H1 (cell line): Measurements from ENCODE around the gene LRWD1. TPM values are rescaled to one million over a fixed set of nuclear protein-coding genes. Genes with fewer than 3 reads are reported as not detected.
A peak's percentile ranks its signal among the peaks of the same experiment; 100 is the strongest.
"Not testable (repeated sequence)": the region's sequence is repeated elsewhere in the genome, so short reads cannot be mapped to it uniquely, and the experiment has no call there.

Experiments
- CTCF ChIA-PET: fragments of 300-600 bp; sonication (Branson Sonifier 250); formaldehyde crosslinking; loops from one replicate; lab custom pipeline; 2021; ENCODE audit not compliant: partially characterized antibody; lab: Charles Lee
- POLR2A ChIA-PET: fragments of 300-600 bp; sonication (Branson Sonifier 250); formaldehyde crosslinking; loops from one replicate; lab custom pipeline; 2021; ENCODE audit warnings: inconsistent platforms; ENCODE audit not compliant: partially characterized antibody; lab: Charles Lee
- DNase-seq, 2 experiments: peaks; one replicate each; pipeline versions ENCODE4 v3.0.0 to v3.0.0-alpha.2; 2010 to 2022; ENCODE audit warnings: low spot score in 2 of 2, low read depth in 1 of 2, mixed read lengths in 1 of 2
- FAIRE-seq: peaks from 2 replicates; lab custom pipeline; 2011; peaks lifted over from hg19 to GRCh38; lab: Jason Lieb, UNC
- H2AFZ ChIP-seq: 2 replicates; pipeline ENCODE4 v1.8.1; 2012; ENCODE audit warnings: low read length, inconsistent platforms
- H2AK5ac ChIP-seq: 2 replicates; pipeline ENCODE4 v1.6.1; 2013; ENCODE audit warnings: low read depth, low read length
- H2BK120ac ChIP-seq: replicated peaks from 2 replicates; pipeline ENCODE3; 2013; ENCODE audit warnings: low read depth, low read length, inconsistent platforms
- H2BK12ac ChIP-seq: 2 replicates; pipeline ENCODE4 v1.6.1; 2013; ENCODE audit warnings: low read depth, low read length
- H2BK15ac ChIP-seq: 2 replicates; pipeline ENCODE4 v1.6.1; 2013; ENCODE audit warnings: low read length
- H2BK20ac ChIP-seq: 2 replicates; pipeline ENCODE4 v1.6.1; 2013; ENCODE audit warnings: low read length
- H2BK5ac ChIP-seq: 2 replicates; pipeline ENCODE4 v1.6.1; 2013; ENCODE audit warnings: low read depth, low read length
- H3K14ac ChIP-seq: 2 replicates; pipeline ENCODE4 v1.6.1; 2013; ENCODE audit warnings: inconsistent platforms; ENCODE audit not compliant: insufficient read length
- H3K18ac ChIP-seq: 2 replicates; pipeline ENCODE4 v1.6.1; 2013; ENCODE audit warnings: low read length; ENCODE audit errors: extremely low read depth
- H3K23ac ChIP-seq: 2 replicates; pipeline ENCODE4 v1.6.1; 2013; ENCODE audit warnings: inconsistent platforms; ENCODE audit not compliant: insufficient read length
- H3K23me2 ChIP-seq: 2 replicates; pipeline ENCODE4 v1.6.1; 2013; ENCODE audit warnings: low read depth, low read length
- H3K27ac ChIP-seq: 2 replicates; pipeline ENCODE4 v1.6.1; 2011; ENCODE audit warnings: low read depth, low read length, inconsistent platforms
- H3K27me3 ChIP-seq, 4 experiments: replicated peaks in 1 of 4; 1 replicate in 1 of 4; 2 replicates in 3 of 4; pipeline versions ENCODE4 v1.6.1 to v1.8.1; 2011 to 2013; ENCODE audit warnings: low read length in 3 of 4, mild to moderate bottlenecking in 3 of 4, inconsistent platforms in 2 of 4, mixed read lengths in 2 of 4, moderate library complexity in 1 of 4; ENCODE audit not compliant: control insufficient read depth in 3 of 4, insufficient read depth in 3 of 4; ENCODE audit errors: extremely low read depth in 1 of 4
- H3K36me3 ChIP-seq, 4 experiments: 2 replicates each; pipeline versions ENCODE4 v1.6.1 to v1.8.1; 2011 to 2013; ENCODE audit warnings: mild to moderate bottlenecking in 4 of 4, low read length in 3 of 4, moderate library complexity in 2 of 4, control low read depth in 1 of 4, inconsistent platforms in 1 of 4; ENCODE audit not compliant: insufficient read depth in 4 of 4, control insufficient read depth in 2 of 4
- H3K4ac ChIP-seq: replicated peaks from 2 replicates; pipeline ENCODE3; 2013; ENCODE audit warnings: low read length, low read depth, mixed read lengths, inconsistent platforms; ENCODE audit not compliant: insufficient read length
- H3K4me1 ChIP-seq, 4 experiments: replicated peaks in 1 of 4; 1 replicate in 1 of 4; 2 replicates in 3 of 4; pipeline versions ENCODE4 v1.6.1 to v1.8.1; 2011 to 2013; ENCODE audit warnings: low read length in 3 of 4, inconsistent platforms in 2 of 4, mixed read lengths in 1 of 4; ENCODE audit not compliant: insufficient read depth in 4 of 4, control insufficient read depth in 3 of 4
- H3K4me2 ChIP-seq, 2 experiments: 2 replicates each; pipeline versions ENCODE4 v1.6.1 to v1.8.1; 2011 to 2013; ENCODE audit warnings: low read depth in 2 of 2, low read length in 2 of 2, control low read depth in 1 of 2, inconsistent platforms in 1 of 2, mild to moderate bottlenecking in 1 of 2; ENCODE audit not compliant: insufficient read depth in 1 of 2
- H3K4me3 ChIP-seq, 4 experiments: fragments of 200-600, 300-600 bp in 1 of 4; sonication (generic), shearing (Covaris generic), sonication (Bioruptor Twin) in 1 of 4; 2 replicates each; pipeline versions ENCODE4 v1.5.1 to v1.8.1; 2011 to 2016; ENCODE audit warnings: low read length in 4 of 4, low read depth in 3 of 4, control low read depth in 2 of 4, inconsistent platforms in 2 of 4, mild to moderate bottlenecking in 2 of 4, mixed read lengths in 1 of 4, moderate library complexity in 1 of 4; ENCODE audit not compliant: insufficient read depth in 2 of 4; ENCODE audit errors: extremely low read depth in 1 of 4
- H3K56ac ChIP-seq: replicated peaks from 2 replicates; pipeline ENCODE3; 2013; ENCODE audit warnings: low read depth, mild to moderate bottlenecking, mixed read lengths, low read length, inconsistent platforms; ENCODE audit not compliant: insufficient read length
- H3K79me1 ChIP-seq: 2 replicates; pipeline ENCODE4 v1.6.1; 2013; ENCODE audit warnings: low read depth, low read length, control low read depth
- H3K79me2 ChIP-seq, 2 experiments: 2 replicates each; pipeline versions ENCODE4 v1.6.1 to v1.8.1; 2012 to 2013; ENCODE audit warnings: low read length in 2 of 2, mild to moderate bottlenecking in 2 of 2, inconsistent platforms in 1 of 2; ENCODE audit not compliant: insufficient read depth in 2 of 2, control insufficient read depth in 1 of 2
- H3K9ac ChIP-seq, 4 experiments: replicated peaks in 1 of 4; 1 replicate in 1 of 4; 2 replicates in 3 of 4; pipeline versions ENCODE4 v1.6.1 to v1.8.1; 2011 to 2013; ENCODE audit warnings: low read depth in 3 of 4, low read length in 3 of 4, control low read depth in 2 of 4, mild to moderate bottlenecking in 2 of 4, moderate library complexity in 2 of 4, inconsistent platforms in 1 of 4; ENCODE audit errors: extremely low read depth in 1 of 4
- H3K9me3 ChIP-seq, 2 experiments: 2 replicates each; pipeline versions ENCODE4 v1.6.1 to v1.8.1; 2012 to 2013; ENCODE audit warnings: mild to moderate bottlenecking in 2 of 2, moderate library complexity in 2 of 2, control low read depth in 1 of 2, inconsistent platforms in 1 of 2, low read depth in 1 of 2, low read length in 1 of 2, mixed read lengths in 1 of 2; ENCODE audit not compliant: insufficient read depth in 2 of 2
- H4K20me1 ChIP-seq, 2 experiments: replicated peaks in 1 of 2; 2 replicates each; pipeline versions ENCODE3 to v1.8.1; 2011 to 2013; ENCODE audit warnings: inconsistent platforms in 2 of 2, low read length in 2 of 2, mild to moderate bottlenecking in 1 of 2; ENCODE audit not compliant: insufficient read depth in 2 of 2, control insufficient read depth in 1 of 2
- H4K5ac ChIP-seq: 2 replicates; pipeline ENCODE4 v1.6.1; 2013; ENCODE audit warnings: low read length, low read depth, mixed read lengths, inconsistent platforms; ENCODE audit not compliant: insufficient read length
- H4K8ac ChIP-seq: 2 replicates; pipeline ENCODE4 v1.8.0; 2013; ENCODE audit warnings: mild to moderate bottlenecking, moderate library complexity, low read length, inconsistent platforms; ENCODE audit not compliant: insufficient read depth; ENCODE audit errors: extremely low read depth
- H4K91ac ChIP-seq: replicated peaks from 2 replicates; pipeline ENCODE3; 2013; ENCODE audit warnings: low read length, mixed read lengths, inconsistent platforms; ENCODE audit not compliant: insufficient read length
- CHD2 ChIP-seq: IDR thresholded peaks from 2 replicates; pipeline ENCODE4 v1.6.1; 2012; ENCODE audit warnings: low read length, improper control_type of control experiment
- EGR1 ChIP-seq: IDR thresholded peaks from 2 replicates; pipeline ENCODE4 v1.6.1; 2011; ENCODE audit warnings: low read depth, low read length, borderline replicate concordance
- KDM1A ChIP-seq: fragments of 200-600, 300-600 bp; sonication (generic); IDR thresholded peaks from 2 replicates; pipeline ENCODE4 v1.7.1; 2016; ENCODE audit warnings: mild to moderate bottlenecking, low read length, borderline replicate concordance
- WGBS, 2 experiments: shearing (Covaris generic) in 1 of 2; methylation state at CpG; one replicate each; pipeline versions ENCODE4 v1.1.6 to v1.1.7; 2013 to 2015; ENCODE audit warnings: low lambda C conversion rate in 2 of 2, mixed read lengths in 2 of 2, inconsistent platforms in 1 of 2, low coverage in 1 of 2, missing lambda C conversion rate in 1 of 2; ENCODE audit not compliant: insufficient replicate concordance in 2 of 2, insufficient coverage in 1 of 2, insufficient read length in 1 of 2; ENCODE audit errors: extremely low coverage in 1 of 2, missing lambda C conversion rate in 1 of 2; 5-methylcytosine and 5-hydroxymethylcytosine counted together
- polyA plus RNA-seq, 7 experiments: library from polyadenylated mRNA; depleted of rRNA in 3 of 7; stranded (reverse) in 5 of 7; unstranded in 2 of 7; fragments of >200 nt in 5 of 7; fragments of 200-250 nt in 2 of 7; gene quantifications; 1 replicate in 5 of 7; 2 replicates in 1 of 7; 4 replicates in 1 of 7; pipeline versions ENCODE4 v1.2.1 to v1.2.3, GENCODE V29; 2011 to 2013; ENCODE audit warnings: missing spikeins in 2 of 7, mixed read lengths in 2 of 7
- total RNA-seq: library from RNA; stranded (reverse); fragmentation: NEBNext Ultra II Directional; extraction: Animal tissue kit (Norgen Biotek cat#: 25700); gene quantifications from 2 replicates; pipeline ENCODE4 v1.2.1, GENCODE V29; 2021

Gene LRWD1
- total and polyA plus RNA-seq, 2 of the 8 experiments (the other 6 are each of a cell fraction or from before 2014, with no cell fraction given), result 23.4 to 26.8 TPM

DNA sequence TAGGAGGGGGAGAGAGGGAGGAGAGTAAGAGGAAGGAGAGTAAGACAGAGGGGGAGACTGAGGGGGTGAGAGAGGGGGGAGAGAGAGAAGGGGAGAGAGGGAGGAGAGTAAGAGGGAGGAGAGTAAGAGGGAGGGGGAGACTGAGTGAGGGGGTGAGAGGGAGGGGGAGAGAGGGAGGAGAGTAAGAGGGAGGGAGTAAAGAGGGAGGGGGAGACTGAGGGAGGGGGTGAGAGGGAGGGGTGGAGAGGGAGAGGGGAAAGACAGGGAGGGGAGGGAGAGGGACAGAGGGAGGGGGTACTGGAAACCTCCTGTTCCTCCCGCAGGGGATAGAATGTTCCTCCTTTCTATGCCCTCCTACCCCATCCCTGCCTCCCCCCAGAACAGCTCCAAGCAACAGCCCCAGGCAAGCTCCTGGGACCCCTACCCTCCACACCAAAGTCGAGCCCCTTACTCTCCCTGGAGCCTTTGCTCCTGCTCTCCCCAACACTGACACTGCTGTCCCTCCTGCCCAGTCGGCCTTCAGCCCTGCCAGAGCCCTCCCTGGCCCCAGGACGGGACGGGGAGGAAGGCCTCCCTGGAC, 47.9 kb downstream of the LRWD1 start:
- H4K5ac ChIP-seq, POLR2A ChIA-PET, H3K79me1 ChIP-seq, H3K56ac ChIP-seq: not testable (repeated sequence)
- H3K4me3 ChIP-seq, result peak overlapping the region in 2 of 4 experiments; percentile 14 to 49; a peak in 3 of 8 replicates
- peak; percentile 72; the same call in 1 of the 2 replicates for TF ChIP-seq CHD2
- 0 out of 2 replicates have a peak, but pooled peaks have one; percentile 38 for TF ChIP-seq KDM1A
- 0 out of 2 replicates have a peak, but pooled peaks have one; percentile 11 for TF ChIP-seq EGR1
- TF ChIP-seq, all 59 proteins: peak for 3; not testable (repeated sequence) for 56
- H3K23me2 ChIP-seq, H2AFZ ChIP-seq, CTCF ChIA-PET, H3K27me3 ChIP-seq, H2BK120ac ChIP-seq, H2BK12ac ChIP-seq, H4K20me1 ChIP-seq, H4K8ac ChIP-seq, H3K14ac ChIP-seq, FAIRE-seq, H3K36me3 ChIP-seq, H3K23ac ChIP-seq, H3K27ac ChIP-seq, H3K4me1 ChIP-seq, H4K91ac ChIP-seq, H2BK15ac ChIP-seq, H3K4ac ChIP-seq, H3K9ac ChIP-seq, H3K79me2 ChIP-seq, H3K9me3 ChIP-seq: not testable (repeated sequence)
- DNase-seq, result peak in 1 of 2 experiments; percentile 71
- Histone ChIP-seq H2BK20ac (peak overlapping the region; percentile 62; the same call in 1 of the 2 replicates), H3K4me2 (peak overlapping the region; percentile 37 to 50; a peak in 3 of 4 replicates), H2BK5ac (peak overlapping the region; percentile 81; the same call in 1 of the 2 replicates), H3K18ac (peak overlapping the region; percentile 90), H2AK5ac (peak overlapping the region; percentile 86; the same call in 1 of the 2 replicates)
- WGBS, 2 experiments, result 68% methylated on average over 4 of the region's 5 CpGs; no CpG with 5 or more reads in 1 of the 2 experiments
